Measurements from ENCODE around the gene BMPER.

The BMPER gene

DNA sequence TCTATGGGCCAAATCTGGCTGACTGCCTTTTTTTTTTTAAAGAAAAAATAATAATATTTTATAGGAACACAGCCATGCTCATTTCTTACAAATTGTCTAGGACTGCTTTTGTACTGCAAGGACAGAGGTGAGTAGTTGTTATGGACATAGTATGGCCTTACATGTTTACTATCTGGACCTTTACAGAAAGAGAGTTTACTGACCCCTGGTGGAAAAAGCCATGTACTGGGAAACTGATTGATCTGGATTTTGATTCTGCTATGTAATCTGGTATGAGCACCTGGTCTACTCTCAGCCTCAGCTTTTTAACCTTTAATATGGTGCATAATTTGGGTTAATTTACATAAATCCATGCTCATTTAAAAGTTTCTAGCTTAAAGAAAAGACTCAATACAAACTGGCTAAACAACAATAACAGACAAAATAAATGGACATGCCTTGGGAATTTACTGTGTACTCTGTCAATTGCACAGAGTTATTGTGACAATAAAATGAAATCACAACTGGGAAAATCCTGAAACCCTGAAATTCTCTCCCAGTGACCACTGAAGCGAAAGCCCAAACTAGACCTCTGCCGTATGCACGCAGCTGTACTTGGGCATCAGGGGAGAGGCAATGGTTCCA is 260.7 kb downstream of the BMPER start:
- no peak for TF ChIP-seq FOXP2 (optimal IDR thresholded peaks at IDR 0.05; ENCODE audit: borderline replicate concordance, extremely low read depth, extremely low read length, insufficient read depth)
- no peak for TF ChIP-seq TAF1 (IDR thresholded peaks at IDR 0.05; ENCODE audit: borderline replicate concordance, insufficient read depth, low read length)
- no peak for TF ChIP-seq SIN3A (IDR thresholded peaks at IDR 0.05; ENCODE audit: borderline replicate concordance, insufficient read depth, low read length)
- TF ChIP-seq REST (IDR thresholded peaks at IDR 0.05; ENCODE audit: insufficient read depth in 1 of 2, low read depth in 2 of 2, low read length in 2 of 2) = no peak
- TF ChIP-seq POLR2AphosphoS5 (IDR thresholded peaks at IDR 0.05; ENCODE audit: low read depth, low read length) = no peak

DNA sequence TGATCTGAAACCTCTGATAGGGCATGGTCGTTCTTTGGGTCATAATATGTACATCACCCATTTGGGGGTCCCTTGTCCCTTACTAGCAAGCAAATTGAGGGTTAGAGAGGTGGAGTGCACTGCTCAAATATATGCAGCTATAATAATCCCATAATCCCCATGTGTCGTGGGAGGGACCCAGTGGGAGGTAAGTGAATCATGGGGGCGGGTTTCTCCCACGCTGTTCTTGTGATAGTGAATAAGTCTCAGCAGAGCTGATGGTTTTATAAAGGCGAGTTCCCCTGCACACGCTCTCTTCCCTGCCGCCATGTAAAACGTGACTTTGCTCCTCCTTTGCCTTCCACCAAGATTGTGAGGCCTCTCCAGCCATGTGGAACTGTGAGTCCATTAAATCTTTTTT is 262.7 kb downstream of the BMPER start:
- TF ChIP-seq TAF1 (IDR thresholded peaks at IDR 0.05; ENCODE audit: borderline replicate concordance, insufficient read depth, low read length) (no peak), REST (IDR thresholded peaks at IDR 0.05; ENCODE audit: insufficient read depth in 1 of 2, low read depth in 2 of 2, low read length in 2 of 2) (no peak), SIN3A (IDR thresholded peaks at IDR 0.05; ENCODE audit: borderline replicate concordance, insufficient read depth, low read length) (no peak), POLR2AphosphoS5 (IDR thresholded peaks at IDR 0.05; ENCODE audit: low read depth, low read length) (no peak), FOXP2 (optimal IDR thresholded peaks at IDR 0.05; ENCODE audit: borderline replicate concordance, extremely low read depth, extremely low read length, insufficient read depth) (no peak)

- TF ChIP-seq REST (IDR thresholded peaks at IDR 0.05; ENCODE audit: insufficient read depth in 1 of 2, low read depth in 2 of 2, low read length in 2 of 2) (no peak), TAF1 (IDR thresholded peaks at IDR 0.05; ENCODE audit: borderline replicate concordance, insufficient read depth, low read length) (no peak), POLR2AphosphoS5 (IDR thresholded peaks at IDR 0.05; ENCODE audit: low read depth, low read length) (no peak), SIN3A (IDR thresholded peaks at IDR 0.05; ENCODE audit: borderline replicate concordance, insufficient read depth, low read length) (no peak), FOXP2 (optimal IDR thresholded peaks at IDR 0.05; ENCODE audit: borderline replicate concordance, extremely low read depth, extremely low read length, insufficient read depth) (no peak)
Observed at GRCh38 chr7:34175837-34176236, 270.5 kb downstream of the BMPER start.

- TF ChIP-seq TAF1 (IDR thresholded peaks at IDR 0.05; ENCODE audit: borderline replicate concordance, insufficient read depth, low read length) (no peak), POLR2AphosphoS5 (IDR thresholded peaks at IDR 0.05; ENCODE audit: low read depth, low read length) (no peak), SIN3A (IDR thresholded peaks at IDR 0.05; ENCODE audit: borderline replicate concordance, insufficient read depth, low read length) (no peak), REST (IDR thresholded peaks at IDR 0.05; ENCODE audit: insufficient read depth in 1 of 2, low read depth in 2 of 2, low read length in 2 of 2) (no peak), FOXP2 (optimal IDR thresholded peaks at IDR 0.05; ENCODE audit: borderline replicate concordance, extremely low read depth, extremely low read length, insufficient read depth) (no peak)
Observed at GRCh38 chr7:34177476-34177875, 272.1 kb downstream of the BMPER start.
